ENCODE results near the gene SFXN5. TPM values are rescaled to one million over a fixed set of nuclear protein-coding genes. Genes with fewer than 3 reads are reported as not detected.

SFXN5 gene
- total RNA-seq, 1 experiment from 2014 or later, result 11.3 TPM

GRCh38 chr2:72942293-72942692 is 129.2 kb downstream of the SFXN5 start:
- Mint-ChIP-seq H3K9me3 (ENCODE audit: low read depth, unreplicated experiment) (no peaks in the 10 kb centered on the region), H3K36me3 (ENCODE audit: insufficient read depth, unreplicated experiment) (peaks cover 4% of the 10 kb centered on the region), H3K4me3 (ENCODE audit: low read depth, unreplicated experiment) (no peak overlapping the region), H3K4me1 (ENCODE audit: low read depth, unreplicated experiment) (no peaks in the 10 kb centered on the region), H3K27ac (ENCODE audit: unreplicated experiment) (no peak overlapping the region), H3K27me3 (ENCODE audit: unreplicated experiment) (peaks cover 16% of the 10 kb centered on the region)
- no TSS peak for BruUV-seq (replicated peaks)
- no peak for DNase-seq
- TF ChIP-seq CTCF (IDR thresholded peaks at IDR 0.05; ENCODE audit: unreplicated experiment), result no peak
- CTCF ChIA-PET, result no interaction called here
- intact Hi-C loops (cut with micrococcal nuclease; ENCODE audit: unreplicated experiment), result no loop called here

DNA sequence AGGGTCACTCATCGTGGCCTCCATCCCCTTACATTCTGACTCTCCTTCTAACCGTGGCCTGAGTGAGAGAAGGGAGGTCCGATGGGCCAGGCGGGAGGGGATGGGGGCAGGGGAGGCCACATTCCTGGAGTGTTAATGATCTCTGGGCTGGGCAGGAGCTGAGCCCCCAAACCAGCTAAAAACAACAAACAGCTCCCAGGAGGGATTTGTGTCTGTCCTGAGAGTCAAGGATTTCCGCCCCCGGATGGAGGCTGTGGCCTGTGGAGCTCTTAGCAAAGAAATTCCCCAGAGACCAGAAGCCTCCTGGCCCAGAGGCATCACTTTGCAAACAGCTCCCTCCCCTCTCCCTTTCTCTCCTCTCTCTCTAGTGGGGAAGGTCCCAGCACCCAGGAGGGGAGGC is 130.7 kb downstream of the SFXN5 start:
- H3K4me3 Mint-ChIP-seq (ENCODE audit: low read depth, unreplicated experiment), result no peak overlapping the region
- BruUV-seq (replicated peaks), result no TSS peak
- DNase-seq, result no peak
- CTCF ChIA-PET, result interaction anchor here (1.4 kb wide), 1 partner anchor 48 kb away, joined by 3 read pairs; no protein-coding TSS in a partner anchor
- H3K27ac Mint-ChIP-seq (ENCODE audit: unreplicated experiment), result no peak overlapping the region
- no peaks in the 10 kb centered on the region for H3K4me1 Mint-ChIP-seq (ENCODE audit: low read depth, unreplicated experiment)
- no peak for TF ChIP-seq CTCF (IDR thresholded peaks at IDR 0.05; ENCODE audit: unreplicated experiment)
- intact Hi-C loops (cut with micrococcal nuclease; ENCODE audit: unreplicated experiment), result no loop called here
- H3K9me3 Mint-ChIP-seq (ENCODE audit: low read depth, unreplicated experiment), result no peaks in the 10 kb centered on the region
- peaks cover 4% of the 10 kb centered on the region for H3K36me3 Mint-ChIP-seq (ENCODE audit: insufficient read depth, unreplicated experiment)
- peaks cover 24% of the 10 kb centered on the region for H3K27me3 Mint-ChIP-seq (ENCODE audit: unreplicated experiment)

- Mint-ChIP-seq H3K27ac (ENCODE audit: unreplicated experiment) (no peak overlapping the region), H3K27me3 (ENCODE audit: unreplicated experiment) (peaks cover 29% of the 10 kb centered on the region), H3K4me3 (ENCODE audit: low read depth, unreplicated experiment) (no peak overlapping the region), H3K4me1 (ENCODE audit: low read depth, unreplicated experiment) (no peaks in the 10 kb centered on the region), H3K36me3 (ENCODE audit: insufficient read depth, unreplicated experiment) (peaks cover 4% of the 10 kb centered on the region), H3K9me3 (ENCODE audit: low read depth, unreplicated experiment) (no peaks in the 10 kb centered on the region)
- CTCF ChIA-PET, result interaction anchor here (1.4 kb wide), 1 partner anchor 47 kb away, joined by 3 read pairs; no protein-coding TSS in a partner anchor
- intact Hi-C loops (cut with micrococcal nuclease; ENCODE audit: unreplicated experiment), result no loop called here
- TF ChIP-seq CTCF (IDR thresholded peaks at IDR 0.05; ENCODE audit: unreplicated experiment), result no peak
- no TSS peak for BruUV-seq (replicated peaks)
- DNase-seq, result no peak
These were observed 131.2 kb downstream of the SFXN5 start for GRCh38 chr2:72940361-72940760.

DNA sequence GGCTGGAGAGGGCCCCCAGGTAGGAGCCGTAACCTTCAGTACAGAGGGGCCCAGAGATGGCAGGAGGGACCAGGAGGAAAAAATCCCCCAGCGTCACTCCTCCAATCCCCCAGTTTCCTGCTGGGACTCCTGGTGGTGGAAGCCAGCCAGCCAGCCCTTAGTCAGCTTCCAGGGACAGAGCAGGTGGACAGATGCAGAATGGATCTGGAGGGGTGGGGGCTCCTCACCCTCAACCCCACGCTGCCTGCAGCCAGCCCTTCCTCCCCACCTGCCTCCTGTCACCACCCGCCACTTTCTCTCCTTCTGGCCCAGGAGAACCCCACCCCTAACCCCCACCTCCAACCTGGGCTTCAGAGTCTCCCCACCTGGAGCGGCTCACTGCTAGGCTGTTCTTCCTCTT is 133.1 kb downstream of the SFXN5 start:
- no peak for TF ChIP-seq CTCF (IDR thresholded peaks at IDR 0.05; ENCODE audit: unreplicated experiment)
- CTCF ChIA-PET, result interaction anchor here (1.1 kb wide), 1 partner anchor 46 kb away, joined by 3 read pairs; no protein-coding TSS in a partner anchor

More for the DNA sequence above, 133.1 kb downstream of the SFXN5 start:
- no peak for DNase-seq
- no TSS peak for BruUV-seq (replicated peaks)
- Mint-ChIP-seq H3K9me3 (ENCODE audit: low read depth, unreplicated experiment) (no peaks in the 10 kb centered on the region), H3K4me3 (ENCODE audit: low read depth, unreplicated experiment) (no peak overlapping the region), H3K27me3 (ENCODE audit: unreplicated experiment) (peaks cover 39% of the 10 kb centered on the region), H3K27ac (ENCODE audit: unreplicated experiment) (no peak overlapping the region), H3K4me1 (ENCODE audit: low read depth, unreplicated experiment) (no peaks in the 10 kb centered on the region), H3K36me3 (ENCODE audit: insufficient read depth, unreplicated experiment) (peaks cover 4% of the 10 kb centered on the region)
- intact Hi-C loops (cut with micrococcal nuclease; ENCODE audit: unreplicated experiment), result no loop called here
